Stimulated activated CD4-positive, alpha-beta T cell treated with anti-CD3 and anti-CD28 coated beads, Interleukin-12 subunit alpha, Interleukin-12 subunit beta, amount 100 ng/mL, for 4 hours (primary cell): ENCODE results near the gene CSF2.

ENCODE experiments used
- DNase-seq: peaks from one replicate; pipeline ENCODE4 v3.0.0-alpha.2; 2020

Gene CSF2

GRCh38 chr5:132055441-132055807 lies 18.2 kb upstream of the CSF2 start:
- no peak for DNase-seq

GRCh38 chr5:132055808-132056609 lies 17.6 kb upstream of the CSF2 start:
- no peak for DNase-seq

DNA sequence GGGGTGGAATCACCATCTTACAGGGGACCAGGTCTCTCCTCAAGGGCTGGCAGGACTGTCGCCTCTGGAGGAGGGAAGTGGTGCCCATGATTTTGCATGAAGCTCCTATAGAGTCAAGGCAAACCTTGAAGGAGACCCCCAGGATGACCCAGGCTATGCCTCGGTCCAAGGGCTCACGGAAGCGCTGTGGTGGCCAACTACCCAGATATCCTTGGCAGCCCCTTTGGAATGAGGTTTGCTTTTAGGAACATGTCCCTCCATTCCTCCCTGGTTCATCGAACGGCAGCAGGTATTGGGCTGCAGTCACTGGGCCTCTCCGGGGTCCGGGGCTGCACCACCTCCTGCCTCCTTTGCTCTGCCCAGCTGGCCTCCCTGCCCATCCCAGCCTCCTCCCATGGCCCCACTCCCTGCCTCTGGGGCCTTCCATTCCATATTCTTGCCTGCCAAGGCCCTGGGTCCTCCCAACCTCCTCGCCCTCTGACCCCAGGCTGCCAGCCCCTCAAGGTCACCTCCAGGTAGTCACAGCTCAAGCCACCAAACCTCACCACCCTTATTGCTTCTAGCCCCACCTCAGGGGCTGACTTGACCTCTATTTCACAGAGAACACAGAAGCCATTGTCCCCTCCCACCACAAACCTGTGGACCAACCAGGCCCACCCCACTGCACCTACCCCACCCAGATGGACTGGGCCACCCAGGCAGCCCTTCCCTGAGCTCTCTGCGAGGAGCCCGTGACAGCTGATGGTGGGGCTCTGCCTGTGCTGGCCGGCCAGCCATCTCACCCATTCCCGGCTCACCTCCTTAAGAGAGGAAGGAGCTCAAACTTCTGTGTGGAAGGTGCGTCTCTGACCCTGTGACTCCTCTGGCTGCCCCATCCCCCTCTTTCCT lies 16.7 kb upstream of the CSF2 start:
- no peak for DNase-seq

DNA sequence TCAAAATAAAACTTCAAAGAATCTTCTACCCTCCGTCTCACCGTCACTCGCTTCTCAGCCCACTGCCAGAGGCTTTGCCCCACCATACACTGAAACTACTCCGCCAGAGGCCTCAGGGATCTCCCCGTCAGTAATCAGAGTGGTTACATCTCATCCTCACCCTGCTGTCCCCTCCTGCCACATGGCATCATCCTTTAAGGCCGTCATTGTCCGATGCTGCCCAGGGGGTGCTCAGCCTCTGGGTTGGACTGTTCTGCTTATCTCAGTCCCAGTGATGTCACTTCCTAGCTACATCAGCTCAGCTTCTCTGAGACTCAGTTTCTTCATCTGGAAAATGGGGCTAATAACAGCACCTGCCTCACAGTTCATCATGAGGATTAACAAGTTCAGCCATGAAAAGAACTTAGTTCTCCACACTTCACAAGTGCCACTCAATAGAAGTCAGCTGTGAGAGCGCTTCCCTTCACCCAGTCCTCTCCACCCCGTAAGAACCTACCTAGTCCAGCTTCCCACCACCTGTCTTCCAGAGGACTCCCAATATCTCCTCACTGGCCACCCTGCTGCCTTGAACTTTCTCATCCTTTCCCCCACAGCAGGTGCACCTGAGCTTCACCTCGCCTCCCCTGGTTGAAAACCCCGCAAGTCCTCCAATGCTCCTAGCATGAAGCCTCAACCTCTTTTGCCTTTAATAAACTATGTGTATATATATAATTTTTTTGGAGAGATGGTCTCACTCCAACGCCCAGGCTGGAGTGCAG lies 15.9 kb upstream of the CSF2 start:
- no peak for DNase-seq

GRCh38 chr5:132058646-132059042 lies 14.9 kb upstream of the CSF2 start:
- no peak for DNase-seq

- no peak for DNase-seq
Measured at GRCh38 chr5:132059043-132059695, 14.4 kb upstream of the CSF2 start.

- DNase-seq, result no peak
Measured at GRCh38 chr5:132059696-132060500, 13.7 kb upstream of the CSF2 start.

GRCh38 chr5:132060501-132061161 lies 13.0 kb upstream of the CSF2 start, which contains the start of gene IL3:
Gene IL3, plus strand, starts transcription at chr5:132060655. Its CDS starts 52 bp downstream, at chr5:132060707.
- no peak for DNase-seq

DNA sequence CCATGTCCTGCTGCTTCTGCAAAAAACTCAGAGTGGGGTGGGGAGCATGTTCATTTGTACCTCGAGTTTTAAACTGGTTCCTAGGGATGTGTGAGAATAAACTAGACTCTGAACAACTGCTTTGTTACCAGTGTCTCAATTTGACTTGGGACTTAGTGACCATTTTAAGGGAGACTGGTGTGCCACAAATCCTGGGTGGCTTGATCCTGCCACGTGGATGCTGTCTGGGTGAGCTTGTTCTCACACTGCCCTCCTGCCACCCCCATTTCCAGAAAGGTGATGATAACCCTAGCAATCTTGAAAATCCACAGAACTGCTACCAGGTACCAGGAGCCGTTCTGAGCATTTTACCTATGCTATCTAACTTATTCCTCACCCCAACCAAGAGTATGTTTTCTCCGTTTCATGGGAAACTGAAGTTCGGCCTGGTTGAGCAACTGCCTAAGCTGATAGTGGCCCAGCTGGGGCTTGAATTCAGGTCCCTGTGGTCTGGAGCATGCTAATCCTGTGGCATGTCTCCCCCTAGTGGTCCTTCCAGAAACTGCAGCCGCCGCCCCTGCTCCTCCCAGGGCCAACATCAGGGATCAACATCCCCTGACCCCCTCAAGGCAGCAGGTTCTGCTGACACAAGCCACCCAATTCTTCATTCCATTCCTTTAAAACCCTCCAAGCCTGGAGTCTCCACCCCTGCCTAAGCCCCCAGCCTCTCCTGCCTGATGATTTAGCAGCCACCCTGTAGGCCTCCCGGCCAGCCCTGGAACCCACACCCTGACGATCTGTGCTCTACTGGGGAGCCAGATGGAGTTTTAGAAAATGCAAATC lies 10.3 kb upstream of the CSF2 start:
- peak; percentile 86 for DNase-seq

- no peak for DNase-seq
Measured at GRCh38 chr5:132064140-132064539, 9.4 kb upstream of the CSF2 start.

- DNase-seq, result peak; percentile 79
Measured at GRCh38 chr5:132064738-132065331, 8.8 kb upstream of the CSF2 start.

DNA sequence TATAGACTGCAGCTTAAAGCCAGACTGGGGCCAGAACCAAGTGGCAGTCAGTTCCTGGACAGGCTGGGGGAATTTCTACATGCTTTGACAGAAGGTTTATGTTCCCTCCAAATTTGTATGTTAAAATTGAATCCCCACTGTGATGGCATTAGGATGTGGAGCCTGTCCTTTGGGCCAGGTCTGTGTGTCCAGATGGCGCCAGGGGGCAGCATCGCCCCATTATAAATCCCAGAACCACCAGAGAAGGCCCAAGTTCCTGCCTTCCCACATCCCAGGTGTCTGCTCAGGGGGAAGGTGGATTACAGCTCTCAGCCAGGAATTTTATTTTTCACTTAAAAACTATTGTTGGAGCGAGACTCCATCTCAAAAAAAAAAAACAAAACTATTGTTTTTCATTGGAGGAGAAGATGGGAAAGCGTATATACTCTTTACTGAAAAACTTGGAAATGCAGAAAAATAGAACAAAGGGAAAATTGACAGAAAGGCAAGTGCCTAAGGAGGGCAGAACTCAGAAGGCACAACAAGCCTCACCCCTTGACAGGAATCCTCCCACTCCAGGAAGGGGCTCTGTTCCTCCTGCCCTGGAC lies 8.1 kb upstream of the CSF2 start:
- DNase-seq, result peak; percentile 50

GRCh38 chr5:132065951-132066701 lies 7.5 kb upstream of the CSF2 start:
- DNase-seq, result no peak

DNA sequence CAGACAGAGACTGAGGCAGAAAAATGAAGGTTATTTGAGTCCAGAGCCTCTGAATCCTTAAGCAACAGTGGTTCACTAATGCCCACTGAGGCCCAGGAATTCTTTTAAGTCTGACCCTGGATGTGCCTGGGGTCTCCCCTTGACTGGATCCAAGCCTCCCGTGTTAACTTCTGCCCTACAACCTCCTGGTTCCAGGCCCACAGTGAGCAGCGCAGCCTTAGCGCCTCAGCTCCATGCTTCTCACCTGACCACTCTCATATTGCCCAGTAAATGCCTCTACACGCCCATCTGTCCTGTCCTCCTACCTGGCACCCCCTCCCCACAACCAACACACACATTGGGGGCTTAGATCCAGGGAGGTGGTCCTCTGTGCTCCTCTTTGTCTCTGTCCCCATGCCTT lies 6.7 kb upstream of the CSF2 start:
- no peak for DNase-seq

- DNase-seq, result no peak
Measured at GRCh38 chr5:132067451-132067850, 6.1 kb upstream of the CSF2 start.

GRCh38 chr5:132067941-132068808 lies 5.4 kb upstream of the CSF2 start:
- no peak for DNase-seq

DNA sequence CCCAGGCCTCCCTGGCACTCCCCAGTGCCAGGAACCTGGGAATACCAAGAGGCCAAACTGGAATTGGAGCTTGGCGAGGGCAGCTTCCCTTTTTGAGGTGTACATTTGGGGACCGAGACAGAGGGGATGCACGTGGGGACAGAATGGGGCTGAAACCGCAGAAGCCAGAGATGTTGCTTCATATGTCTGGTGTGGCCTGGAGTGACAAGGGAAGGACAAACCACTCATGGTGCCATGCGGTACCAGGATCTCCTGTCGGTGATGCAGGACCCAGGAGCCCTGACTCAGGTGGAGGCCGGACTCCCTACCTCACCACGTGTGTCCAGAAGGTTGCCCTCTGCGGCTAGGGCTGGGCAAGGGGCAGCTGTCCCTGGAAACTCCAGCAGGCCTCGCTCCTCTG lies 4.0 kb upstream of the CSF2 start:
- no peak for DNase-seq

- DNase-seq, result no peak
Measured at GRCh38 chr5:132069994-132070393, 3.6 kb upstream of the CSF2 start.
